HG03196 (cell line): Measurements from ENCODE around the gene GAREM2.

Source experiments
- ATAC-seq: cut with Tn5 transposase; IDR thresholded peaks from one replicate; pipeline ENCODE4 v1.9.1; 2021; ENCODE audit not compliant: unreplicated experiment

GAREM2 gene

DNA sequence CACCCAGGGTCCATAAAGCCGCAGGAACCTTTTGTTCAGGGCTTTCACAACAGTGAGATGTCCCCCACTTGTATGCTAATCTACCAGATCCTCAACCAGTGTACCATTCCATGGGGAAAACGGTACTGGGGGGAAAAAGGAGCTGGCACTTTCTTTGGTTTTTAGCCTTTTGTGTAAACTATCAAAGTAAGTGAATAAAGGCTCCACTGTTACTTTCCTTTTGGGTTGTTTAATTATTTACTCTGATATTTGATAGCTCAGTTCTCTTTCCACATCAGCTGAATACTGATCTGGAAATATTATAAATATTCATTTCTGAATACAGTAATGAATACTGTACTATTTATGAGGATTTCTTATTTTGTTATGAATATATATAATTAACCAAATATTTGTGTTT, 51.2 kb downstream of the GAREM2 start:
- no peak for ATAC-seq

DNA sequence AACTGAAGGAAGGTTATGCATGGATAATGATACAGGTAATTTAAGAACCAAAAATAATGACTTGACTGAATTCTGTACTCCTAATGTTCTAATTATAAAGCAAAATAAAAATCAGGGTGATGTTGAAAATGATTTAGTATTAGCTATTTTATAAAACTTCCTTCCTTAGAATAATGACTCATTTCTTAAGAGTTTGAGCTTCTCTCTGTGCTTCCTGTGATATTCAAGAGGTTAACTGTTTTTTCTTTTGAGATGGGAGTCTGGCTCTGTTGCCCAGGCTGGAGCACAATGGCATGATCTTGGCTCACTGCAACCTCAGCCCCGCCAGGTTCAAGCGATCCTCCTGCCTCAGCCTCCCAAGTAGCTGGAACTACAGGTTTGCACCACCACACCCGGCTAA, 56.7 kb downstream of the GAREM2 start:
- no peak for ATAC-seq

DNA sequence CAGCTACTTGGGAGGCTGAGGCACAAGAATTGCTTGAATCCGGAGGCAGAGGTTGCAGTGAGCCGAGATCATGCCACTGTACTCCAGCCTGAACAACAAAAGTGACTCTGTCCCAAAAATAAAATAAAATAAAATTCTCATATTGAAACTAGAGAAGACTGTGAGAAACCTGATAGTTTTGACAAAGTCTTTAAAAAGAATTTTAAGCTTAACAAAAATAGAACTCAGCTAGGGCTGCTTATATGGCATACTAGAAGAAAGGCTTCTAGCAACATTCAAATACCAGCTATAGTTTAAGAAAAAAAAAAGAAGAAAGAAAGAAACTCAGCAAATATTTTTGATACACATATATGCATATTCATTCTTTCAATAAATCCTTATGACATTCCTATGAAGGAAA, 57.9 kb downstream of the GAREM2 start:
- ATAC-seq, result no peak

DNA sequence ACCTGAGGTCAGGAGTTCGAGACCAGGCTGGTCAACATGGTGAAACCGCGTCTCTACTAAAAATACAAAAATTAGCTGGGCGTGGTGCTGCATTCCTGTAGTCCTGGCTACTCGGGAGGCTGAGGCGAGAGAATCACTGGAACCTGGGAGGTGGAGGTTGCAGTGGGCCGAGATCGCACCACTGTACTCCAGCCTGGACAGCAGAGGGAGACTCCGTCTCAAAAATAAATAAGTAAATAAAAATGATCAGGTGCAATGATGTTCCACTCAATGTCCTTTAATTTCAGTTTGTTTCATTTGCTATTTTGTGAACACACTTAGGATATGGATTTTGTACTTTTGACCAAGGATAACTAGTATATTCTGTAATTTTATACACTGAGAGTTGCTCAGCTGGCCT, 62.2 kb downstream of the GAREM2 start:
- ATAC-seq, result no peak

DNA sequence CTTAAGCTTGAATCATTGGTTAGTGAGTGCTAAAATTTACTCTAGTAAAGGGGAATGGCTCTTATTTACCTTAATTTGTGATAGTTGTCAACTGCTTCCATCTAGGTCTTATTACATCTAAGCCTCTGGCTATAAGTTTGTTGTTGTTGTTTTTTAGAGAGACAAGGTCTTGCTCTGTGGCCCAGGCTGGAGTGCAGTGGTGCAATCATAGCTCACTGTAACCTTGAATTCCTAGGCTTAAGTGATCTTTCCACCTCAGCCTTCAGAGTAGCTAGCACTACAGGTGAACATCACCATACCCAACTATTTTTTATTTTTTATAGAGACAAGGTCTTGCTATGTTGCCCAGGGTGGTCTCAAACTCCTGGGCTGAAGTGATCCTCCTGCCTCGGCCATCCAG, 65.0 kb downstream of the GAREM2 start:
- ATAC-seq, result no peak

DNA sequence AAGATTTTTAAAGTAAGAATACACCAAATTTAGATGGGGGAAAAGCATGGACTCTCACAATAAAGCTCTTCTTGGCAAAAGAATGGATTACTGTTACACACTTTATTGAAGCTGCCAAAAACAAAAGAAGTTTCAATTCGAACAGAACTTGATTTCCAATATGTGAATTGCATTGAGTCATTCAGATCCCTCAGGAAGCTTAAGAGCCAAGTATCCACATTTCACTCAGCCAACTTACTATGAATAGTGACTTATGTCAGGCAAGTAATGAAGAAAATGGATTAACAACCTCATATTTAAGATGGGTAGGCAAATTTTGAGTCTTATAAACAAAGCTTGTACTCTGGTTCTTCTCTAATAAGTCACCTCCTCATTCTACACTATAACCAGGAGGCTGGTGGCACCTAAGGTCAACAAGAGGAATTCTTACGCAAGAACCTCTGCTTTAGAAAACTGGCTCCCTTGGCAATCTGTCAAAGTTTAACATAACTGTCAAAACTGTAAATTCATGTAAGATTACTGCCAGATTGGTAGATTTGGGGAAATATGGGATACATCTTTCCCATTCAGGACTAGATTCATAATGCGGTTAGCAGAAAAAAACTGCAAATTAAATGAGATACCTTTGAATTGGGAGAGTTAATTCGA, 65.5 kb downstream of the GAREM2 start:
- no peak for ATAC-seq
